MM.1S (cell line): ENCODE data around the gene ENGASE.

Experiments used
- DNase-seq: peaks from one replicate; pipeline ENCODE4 v3.0.0-alpha.2; 2015
- H2AFZ ChIP-seq: fragments of 300-600 bp; sonication (generic); 2 replicates; pipeline ENCODE4 v1.6.0; 2016; ENCODE audit warnings: antibody characterized with exemption, low read length
- H3F3A ChIP-seq: fragments of 300-600 bp; sonication (generic); 2 replicates; pipeline ENCODE4 v1.6.1; 2016; ENCODE audit warnings: mild to moderate bottlenecking, antibody characterized with exemption, low read length, moderate library complexity, mixed read lengths; ENCODE audit not compliant: insufficient read depth
- H3K27ac ChIP-seq: fragments of 300-600 bp; sonication (generic); 2 replicates; pipeline ENCODE4 v1.5.1; 2016; ENCODE audit warnings: mild to moderate bottlenecking, low read length
- H3K27me3 ChIP-seq: fragments of 300-600 bp; sonication (generic); replicated peaks from 2 replicates; pipeline ENCODE4 v1.6.0; 2016; ENCODE audit warnings: low read length; ENCODE audit not compliant: insufficient read depth
- H3K36me3 ChIP-seq: fragments of 300-600 bp; sonication (generic); replicated peaks from 2 replicates; pipeline ENCODE4 v1.6.1; 2016; ENCODE audit warnings: mild to moderate bottlenecking, low read length, mixed read lengths; ENCODE audit not compliant: insufficient read depth
- H3K4me1 ChIP-seq: fragments of 300-600 bp; sonication (generic); 2 replicates; pipeline ENCODE4 v1.6.1; 2016; ENCODE audit warnings: low read length, mixed read lengths
- H3K4me2 ChIP-seq: fragments of 300-600 bp; sonication (generic); 2 replicates; pipeline ENCODE4 v1.6.0; 2016; ENCODE audit warnings: low read depth, low read length
- H3K4me3 ChIP-seq: fragments of 300-600 bp; sonication (generic); 2 replicates; pipeline ENCODE4 v1.5.1; 2016; ENCODE audit warnings: low read length, mixed read lengths
- H3K79me2 ChIP-seq: fragments of 300-600 bp; sonication (generic); 2 replicates; pipeline ENCODE4 v1.6.1; 2016; ENCODE audit warnings: mixed run types, low read length, mixed read lengths
- H3K9ac ChIP-seq: fragments of 300-600 bp; sonication (generic); 2 replicates; pipeline ENCODE4 v1.6.1; 2016; ENCODE audit warnings: low read length, mixed read lengths
- H3K9me2 ChIP-seq: fragments of 300-600 bp; sonication (generic); replicated peaks from 2 replicates; pipeline ENCODE4 v1.6.1; 2016; ENCODE audit warnings: mild to moderate bottlenecking, low read length, mixed read lengths; ENCODE audit not compliant: insufficient read depth
- H3K9me3 ChIP-seq: fragments of 300-600 bp; sonication (generic); replicated peaks from 2 replicates; pipeline ENCODE4 v1.6.1; 2016; ENCODE audit warnings: mild to moderate bottlenecking, low read length, mixed read lengths; ENCODE audit not compliant: insufficient read depth
- H4K20me1 ChIP-seq: fragments of 300-600 bp; sonication (generic); 2 replicates; pipeline ENCODE4 v1.6.1; 2016; ENCODE audit warnings: mild to moderate bottlenecking, low read length, moderate library complexity, mixed read lengths; ENCODE audit not compliant: insufficient read depth
- CTCF ChIP-seq: fragments of 300-600 bp; sonication (generic); IDR thresholded peaks from 2 replicates; pipeline ENCODE4 v1.5.1; 2016; ENCODE audit warnings: antibody characterized with exemption, low read length, mixed read lengths
- EZH2 ChIP-seq: fragments of 300-600 bp; sonication (generic); optimal IDR thresholded peaks from 2 replicates; pipeline ENCODE3; 2017; ENCODE audit warnings: low read depth, mild to moderate bottlenecking, antibody characterized with exemption, low read length, mixed read lengths
- EZH2phosphoT487 ChIP-seq: fragments of 300-600 bp; sonication (generic); IDR thresholded peaks from 2 replicates; pipeline ENCODE4 v1.6.1; 2018; ENCODE audit warnings: antibody characterized with exemption, low read length

Gene ENGASE

GRCh38 chr17:79070266-79070880 lies 4.3 kb upstream of the ENGASE start:
- peaks cover 47% of the 10 kb centered on the region for H3K27me3 ChIP-seq
- H3K9ac ChIP-seq, result no peak overlapping the region
- no peaks in the 10 kb centered on the region for H4K20me1 ChIP-seq
- H2AFZ ChIP-seq, result no peak overlapping the region
- no peaks in the 10 kb centered on the region for H3F3A ChIP-seq
- no peak for DNase-seq
- no peak overlapping the region for H3K27ac ChIP-seq
- H3K36me3 ChIP-seq, result no peaks in the 10 kb centered on the region
- TF ChIP-seq EZH2phosphoT487, result no peak
- H3K9me3 ChIP-seq, result no peaks in the 10 kb centered on the region
- no peak overlapping the region for H3K4me2 ChIP-seq
- no peak overlapping the region for H3K4me3 ChIP-seq
- no peaks in the 10 kb centered on the region for H3K79me2 ChIP-seq
- no peaks in the 10 kb centered on the region for H3K4me1 ChIP-seq
- no peaks in the 10 kb centered on the region for H3K9me2 ChIP-seq

- Histone ChIP-seq H3K9ac (no peak overlapping the region), H3F3A (no peaks in the 10 kb centered on the region), H3K27me3 (peaks cover 53% of the 10 kb centered on the region), H3K9me3 (no peaks in the 10 kb centered on the region), H3K79me2 (no peaks in the 10 kb centered on the region), H3K4me2 (no peak overlapping the region), H3K9me2 (no peaks in the 10 kb centered on the region), H4K20me1 (no peaks in the 10 kb centered on the region), H3K4me1 (no peaks in the 10 kb centered on the region), H3K27ac (no peak overlapping the region), H2AFZ (no peak overlapping the region), H3K36me3 (no peaks in the 10 kb centered on the region), H3K4me3 (no peak overlapping the region)
- no peak for DNase-seq
- no peak for TF ChIP-seq EZH2phosphoT487
- no peak for TF ChIP-seq EZH2
- TF ChIP-seq CTCF, result no peak
Measured at GRCh38 chr17:79071161-79071740, 3.4 kb upstream of the ENGASE start.

GRCh38 chr17:79072544-79072943 lies 2.1 kb upstream of the ENGASE start:
- Histone ChIP-seq H2AFZ (no peak overlapping the region), H3K4me3 (no peak overlapping the region), H3F3A (no peaks in the 10 kb centered on the region), H3K27ac (no peak overlapping the region), H3K4me1 (no peaks in the 10 kb centered on the region), H3K4me2 (no peak overlapping the region), H3K9me3 (no peaks in the 10 kb centered on the region), H3K9ac (no peak overlapping the region), H3K27me3 (peaks cover 45% of the 10 kb centered on the region), H3K9me2 (no peaks in the 10 kb centered on the region), H3K36me3 (no peaks in the 10 kb centered on the region), H3K79me2 (no peaks in the 10 kb centered on the region), H4K20me1 (no peaks in the 10 kb centered on the region)
- TF ChIP-seq EZH2phosphoT487 (no peak), CTCF (no peak), EZH2 (no peak)
- no peak for DNase-seq

DNA sequence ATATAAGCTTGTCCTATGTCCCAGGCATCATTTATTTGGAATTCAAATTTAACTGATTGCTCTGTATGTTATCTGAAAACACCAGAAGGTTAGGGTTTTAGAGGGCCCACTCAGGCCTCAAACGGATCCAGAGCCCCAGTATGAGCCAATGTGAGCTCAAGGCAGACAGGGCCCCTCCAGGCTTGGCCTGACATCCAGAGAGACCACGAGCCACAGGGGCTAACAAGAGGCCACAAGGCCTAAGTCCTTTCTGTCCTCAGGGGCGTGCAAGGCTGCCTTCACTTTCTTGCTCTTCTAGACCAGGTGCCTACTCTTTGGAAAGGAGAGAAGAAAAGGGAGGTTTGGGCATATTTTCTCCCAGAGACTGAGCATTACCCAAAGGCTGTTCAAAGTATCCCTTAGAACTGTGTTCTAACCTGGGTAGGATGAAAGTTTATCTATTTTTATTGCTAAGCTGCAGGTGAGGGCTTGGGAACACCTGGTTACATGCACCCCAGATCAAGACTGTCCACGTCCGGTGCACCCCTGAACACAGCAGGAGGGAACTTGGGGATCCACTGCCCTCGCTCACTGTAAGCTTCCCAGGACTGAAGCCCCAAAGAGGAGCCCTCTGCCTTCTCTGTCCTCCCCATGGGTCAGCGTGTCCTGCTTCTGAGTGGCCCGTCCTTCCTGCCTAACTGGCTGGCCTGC lies 1.5 kb upstream of the ENGASE start:
- H3K9me3 ChIP-seq, result no peaks in the 10 kb centered on the region
- H3F3A ChIP-seq, result no peaks in the 10 kb centered on the region
- no peaks in the 10 kb centered on the region for H3K4me1 ChIP-seq
- H3K27me3 ChIP-seq, result peaks cover 41% of the 10 kb centered on the region
- H3K4me3 ChIP-seq, result no peak overlapping the region
- H2AFZ ChIP-seq, result no peak overlapping the region
- no peak overlapping the region for H3K27ac ChIP-seq
- H3K9ac ChIP-seq, result no peak overlapping the region
- no peaks in the 10 kb centered on the region for H3K9me2 ChIP-seq
- no peaks in the 10 kb centered on the region for H3K36me3 ChIP-seq
- H3K4me2 ChIP-seq, result no peak overlapping the region
- DNase-seq, result no peak
- H4K20me1 ChIP-seq, result no peaks in the 10 kb centered on the region
- H3K79me2 ChIP-seq, result no peaks in the 10 kb centered on the region
- TF ChIP-seq EZH2, result no peak
- TF ChIP-seq EZH2phosphoT487, result no peak
- TF ChIP-seq CTCF, result no peak
